HCT116 (cell line): ENCODE data around the gene FRMD4A. TPM values are rescaled to one million over a fixed set of nuclear protein-coding genes. Genes with fewer than 3 reads are reported as not detected.

Experiments
- ATAC-seq: fragments of 200-7000 bp; cut with Tn5 transposase; 2 replicates; pipeline ENCODE4 v1.9.1; 2020; ENCODE audit warnings: mild to moderate bottlenecking, moderate library complexity
- BruUV-seq: library from RNA; stranded (reverse); fragments of 400-500 nt; replicated peaks from 2 replicates; lab custom pipeline; 2021; lab: Mats Ljungman, UMichigan
- CTCF ChIA-PET: fragments of 300-600 bp; sonication (Branson Sonifier 250); formaldehyde crosslinking; loops from one replicate; lab custom pipeline; 2021; ENCODE audit warnings: antibody characterized with exemption; lab: Charles Lee
- POLR2A ChIA-PET: fragments of 300-600, 350-600 bp; sonication (Branson Sonifier 250); formaldehyde crosslinking; loops from one replicate; lab custom pipeline; 2021; ENCODE audit warnings: antibody characterized with exemption; lab: Charles Lee
- RAD21 ChIA-PET, 2 experiments: fragments of 300-600 bp; sonication (Branson Sonifier 250); formaldehyde crosslinking; loops; one replicate each; lab custom pipeline; 2023; ENCODE audit warnings: low total read pairs in 2 of 2; ENCODE audit not compliant: uncharacterized antibody in 2 of 2, unreplicated experiment in 2 of 2, low non-redundant PET in 1 of 2; lab: Charles Lee
- DNase-seq: peaks from one replicate; pipeline ENCODE4 v3.0.0-alpha.2; 2010; ENCODE audit warnings: low read depth, low spot score
- H2AFZ ChIP-seq: fragments of 200-600 bp; shearing (Covaris generic), sonication (generic); 2 replicates; pipeline ENCODE4 v1.6.1; 2017; ENCODE audit warnings: low read depth, mixed run types, mixed read lengths, antibody characterized with exemption, low read length; ENCODE audit not compliant: poor library complexity, severe bottlenecking
- H3K27ac ChIP-seq: 2 replicates; pipeline ENCODE4 v1.5.1; 2012; ENCODE audit warnings: low read depth, low read length
- H3K27me3 ChIP-seq: fragments of 200-600 bp; sonication (generic); 2 replicates; pipeline ENCODE4 v1.6.1; 2016; ENCODE audit warnings: mixed run types, low read length, mixed read lengths; ENCODE audit not compliant: insufficient read depth
- H3K36me3 ChIP-seq, 2 experiments: fragments of 200-500 bp in 1 of 2; fragments of 200-600 bp in 1 of 2; sonication (Bioruptor generic) in 1 of 2; sonication (generic) in 1 of 2; 2 replicates each; pipeline versions ENCODE4 v1.5.1 to v1.6.1; 2014 to 2016; ENCODE audit warnings: low read length in 2 of 2, inconsistent platforms in 1 of 2, mixed read lengths in 1 of 2, mixed run types in 1 of 2; ENCODE audit not compliant: insufficient read depth in 2 of 2, control insufficient read depth in 1 of 2
- H3K4me1 ChIP-seq, 2 experiments: fragments of 200-600 bp in 1 of 2; sonication (generic) in 1 of 2; 2 replicates each; pipeline versions ENCODE4 v1.5.1 to v1.6.1; 2012 to 2017; ENCODE audit warnings: low read length in 2 of 2, inconsistent platforms in 1 of 2, mild to moderate bottlenecking in 1 of 2, mixed read lengths in 1 of 2, mixed run types in 1 of 2, moderate library complexity in 1 of 2; ENCODE audit not compliant: insufficient read depth in 2 of 2, control insufficient read depth in 1 of 2
- H3K4me2 ChIP-seq: fragments of 200-600 bp; sonication (generic); 2 replicates; pipeline ENCODE4 v1.6.1; 2017; ENCODE audit warnings: mixed run types, low read length, mixed read lengths
- H3K4me3 ChIP-seq, 2 experiments: fragments of 200-600 bp in 1 of 2; sonication (generic) in 1 of 2; replicated peaks in 1 of 2; 2 replicates each; pipeline ENCODE4 v1.5.1; 2011 to 2016; ENCODE audit warnings: low read length in 2 of 2, control low read depth in 1 of 2, low read depth in 1 of 2, mild to moderate bottlenecking in 1 of 2, mixed read lengths in 1 of 2, mixed run types in 1 of 2
- H3K79me2 ChIP-seq: fragments of 200-600 bp; sonication (generic); 2 replicates; pipeline ENCODE4 v1.6.1; 2017; ENCODE audit warnings: mild to moderate bottlenecking, mixed run types, low read length, moderate library complexity, mixed read lengths; ENCODE audit not compliant: insufficient read depth
- H3K9ac ChIP-seq: fragments of 200-600 bp; sonication (generic); 2 replicates; pipeline ENCODE4 v1.6.1; 2016; ENCODE audit warnings: low read length, mixed read lengths
- H3K9me2 ChIP-seq: fragments of 200-600 bp; sonication (generic), shearing (Covaris generic); 2 replicates; pipeline ENCODE4 v1.6.1; 2017; ENCODE audit warnings: mixed run types, mild to moderate bottlenecking, moderate library complexity; ENCODE audit not compliant: insufficient read depth
- H3K9me3 ChIP-seq, 2 experiments: fragments of 200-500 bp in 1 of 2; fragments of 200-600 bp in 1 of 2; sonication (Bioruptor generic) in 1 of 2; sonication (generic) in 1 of 2; 2 replicates each; pipeline ENCODE4 v1.6.1; 2014 to 2017; ENCODE audit warnings: low read length in 2 of 2, mixed read lengths in 2 of 2, inconsistent platforms in 1 of 2, low read depth in 1 of 2, mild to moderate bottlenecking in 1 of 2, mixed run types in 1 of 2, moderate library complexity in 1 of 2; ENCODE audit not compliant: control insufficient read depth in 1 of 2, insufficient read depth in 1 of 2
- H4K20me1 ChIP-seq: fragments of 200-600 bp; sonication (generic), shearing (Covaris generic); 2 replicates; pipeline ENCODE4 v1.6.1; 2017; ENCODE audit warnings: mixed run types, mild to moderate bottlenecking, moderate library complexity; ENCODE audit not compliant: insufficient read depth
- CBX3 ChIP-seq: IDR thresholded peaks from 2 replicates; pipeline ENCODE4 v1.6.1; 2012; ENCODE audit warnings: low read depth
- CTCF ChIP-seq, 3 experiments: fragments of 200-600 bp in 1 of 3; sonication (generic) in 1 of 3; IDR thresholded peaks in 2 of 3; conservative IDR thresholded peaks in 1 of 3; 2 replicates each; pipeline ENCODE4 v1.5.1; 2012 to 2017; ENCODE audit warnings: low read depth in 2 of 3, low read length in 2 of 3, antibody characterized with exemption in 1 of 3, borderline replicate concordance in 1 of 3, control low read depth in 1 of 3, mild to moderate bottlenecking in 1 of 3, mixed read lengths in 1 of 3, mixed run types in 1 of 3, moderate library complexity in 1 of 3; ENCODE audit not compliant: insufficient read depth in 1 of 3
- EGR1 ChIP-seq: IDR thresholded peaks from 2 replicates; pipeline ENCODE4 v1.6.1; 2012; ENCODE audit warnings: low read depth
- EZH2 ChIP-seq: fragments of 200-600 bp; sonication (generic); IDR thresholded peaks from 2 replicates; pipeline ENCODE4 v1.6.1; 2017; ENCODE audit warnings: antibody characterized with exemption, mixed run types
- EZH2phosphoT487 ChIP-seq: fragments of 200-600 bp; IDR thresholded peaks from 2 replicates; pipeline ENCODE4 v1.6.1; 2018; ENCODE audit warnings: antibody characterized with exemption, borderline replicate concordance
- FOSL1 ChIP-seq: IDR thresholded peaks from 2 replicates; pipeline ENCODE4 v1.6.1; 2012; ENCODE audit warnings: low read depth
- MAX ChIP-seq: IDR thresholded peaks from 2 replicates; pipeline ENCODE4 v1.6.1; 2012
- POLR2A ChIP-seq: IDR thresholded peaks from 2 replicates; pipeline ENCODE4 v1.7.0; 2011; ENCODE audit warnings: borderline replicate concordance; ENCODE audit not compliant: insufficient read depth, insufficient read length; ENCODE audit errors: extremely low read depth
- POLR2AphosphoS5 ChIP-seq: IDR thresholded peaks from 2 replicates; pipeline ENCODE4 v1.6.1; 2011; ENCODE audit warnings: mild to moderate bottlenecking, low read depth, low read length, moderate library complexity
- RAD21 ChIP-seq: IDR thresholded peaks from 2 replicates; pipeline ENCODE4 v1.6.1; 2012; ENCODE audit warnings: low read depth, mild to moderate bottlenecking
- SIN3A ChIP-seq: IDR thresholded peaks from 2 replicates; pipeline ENCODE4 v1.6.1; 2012; ENCODE audit warnings: low read depth
- SP1 ChIP-seq: IDR thresholded peaks from 2 replicates; pipeline ENCODE4 v1.6.1; 2012; ENCODE audit warnings: low read depth
- SRF ChIP-seq: IDR thresholded peaks from 2 replicates; pipeline ENCODE4 v1.6.1; 2012; ENCODE audit warnings: low read depth
- YY1 ChIP-seq: IDR thresholded peaks from 2 replicates; pipeline ENCODE4 v1.6.1; 2011; ENCODE audit warnings: low read length, low read depth, moderate library complexity, mild to moderate bottlenecking; ENCODE audit not compliant: insufficient replicate concordance; ENCODE audit errors: extremely low read depth
- ZNF274 ChIP-seq: fragments of 200-500 bp; sonication (Bioruptor generic); IDR thresholded peaks from 2 replicates; pipeline ENCODE4 v1.6.1; 2014; ENCODE audit warnings: mild to moderate bottlenecking, low read depth, low read length, inconsistent platforms
- intact Hi-C: fragments of 100-400 bp; cut with micrococcal nuclease; formaldehyde crosslinking; loops from 2 replicates; pipeline ENCODE4 v1.10.0; 2022
- total RNA-seq: library from RNA; stranded (reverse); gene quantifications from one replicate; pipeline ENCODE4 v1.2.1, GENCODE V29; 2021; ENCODE audit not compliant: unreplicated experiment

Gene FRMD4A
- total RNA-seq, 1 experiment from 2014 or later: 0.20 TPM

- H3K36me3 ChIP-seq: no peaks in the 10 kb centered on the region
- ATAC-seq (no peak), DNase-seq (no peak)
- peaks cover 5% of the 10 kb centered on the region for H3K27me3 ChIP-seq
- H3K27ac ChIP-seq: no peak overlapping the region
- ChIA-PET RAD21 (no interaction called here), POLR2A (no interaction called here), CTCF (no interaction called here)
- H3K9ac ChIP-seq: no peak overlapping the region
- no TSS peak for BruUV-seq
- no peaks in the 10 kb centered on the region for H4K20me1 ChIP-seq
- H3K4me2 ChIP-seq: no peak overlapping the region
- TF ChIP-seq SP1: no peak
- TF ChIP-seq EGR1: no peak
- no peak for TF ChIP-seq ZNF274
- TF ChIP-seq SIN3A: no peak
- TF ChIP-seq EZH2: no peak
- no peak for TF ChIP-seq EZH2phosphoT487
- no peak for TF ChIP-seq SRF
- no peak for TF ChIP-seq YY1
- no peak for TF ChIP-seq CBX3
- TF ChIP-seq CTCF (IDR thresholded peaks at IDR 0.05 in 2 of 3, conservative IDR thresholded peaks at IDR 0.05 in 1 of 3; ENCODE audit: borderline replicate concordance in 1 of 3, insufficient read depth in 1 of 3, low read depth in 2 of 3, low read length in 2 of 3): no peak
- no peak for TF ChIP-seq FOSL1
- no peak for TF ChIP-seq MAX
- no peak for TF ChIP-seq POLR2A
- no peak for TF ChIP-seq RAD21
- no peak for TF ChIP-seq POLR2AphosphoS5
- no peak overlapping the region for H2AFZ ChIP-seq
- H3K9me2 ChIP-seq: no peaks in the 10 kb centered on the region
- H3K9me3 ChIP-seq: no peaks in the 10 kb centered on the region
- peaks cover 0 to 4% of the 10 kb centered on the region in 2 experiments; a peak in 2 of 4 replicates for H3K4me1 ChIP-seq
- H3K79me2 ChIP-seq: no peaks in the 10 kb centered on the region
- intact Hi-C loops: no loop called here
- no peak overlapping the region for H3K4me3 ChIP-seq
Observed at GRCh38 chr10:13991353-13991752, 339.4 kb downstream of the FRMD4A start.
